ENCODE data around the gene SLC25A14.

SLC25A14 gene

GRCh38 chrX:130402208-130402684, 62.5 kb downstream of the SLC25A14 start:
- FAIRE-seq = no peak
- DNase-seq (ENCODE audit: insufficient read length, low spot score) = no peak
- TF ChIP-seq CTCF (IDR thresholded peaks at IDR 0.05; ENCODE audit: insufficient read depth, missing control alignments) = no peak

GRCh38 chrX:130413415-130413814, 73.7 kb downstream of the SLC25A14 start:
- FAIRE-seq = no peak
- DNase-seq (ENCODE audit: insufficient read length, low spot score) = no peak
- TF ChIP-seq CTCF (IDR thresholded peaks at IDR 0.05; ENCODE audit: insufficient read depth, missing control alignments) = no peak

DNA sequence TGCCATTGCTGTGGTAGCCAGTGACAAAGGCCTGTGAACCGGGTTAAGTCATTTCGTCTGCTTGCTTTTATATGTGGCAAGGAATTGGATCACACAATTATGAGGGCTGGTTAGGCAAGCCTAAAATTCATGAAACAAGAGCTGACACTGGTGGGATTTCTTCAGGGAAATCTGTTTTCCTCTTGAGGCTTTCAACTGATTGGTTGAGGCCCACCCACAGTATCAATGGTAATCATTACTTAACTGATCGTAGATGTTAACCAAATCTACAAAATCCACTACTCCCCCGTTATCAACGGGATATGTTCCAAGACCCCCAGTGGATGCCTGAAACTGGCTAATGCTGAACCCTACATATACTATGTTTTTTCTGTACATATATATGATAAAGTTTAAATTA, 75.1 kb downstream of the SLC25A14 start:
- no peak for FAIRE-seq
- DNase-seq (ENCODE audit: insufficient read length, low spot score) = no peak
- no peak for TF ChIP-seq CTCF (IDR thresholded peaks at IDR 0.05; ENCODE audit: insufficient read depth, missing control alignments)

GRCh38 chrX:130415201-130415600, 75.5 kb downstream of the SLC25A14 start:
- FAIRE-seq (no peak), DNase-seq (ENCODE audit: insufficient read length, low spot score) (no peak)
- TF ChIP-seq CTCF (IDR thresholded peaks at IDR 0.05; ENCODE audit: insufficient read depth, missing control alignments) = no peak

DNA sequence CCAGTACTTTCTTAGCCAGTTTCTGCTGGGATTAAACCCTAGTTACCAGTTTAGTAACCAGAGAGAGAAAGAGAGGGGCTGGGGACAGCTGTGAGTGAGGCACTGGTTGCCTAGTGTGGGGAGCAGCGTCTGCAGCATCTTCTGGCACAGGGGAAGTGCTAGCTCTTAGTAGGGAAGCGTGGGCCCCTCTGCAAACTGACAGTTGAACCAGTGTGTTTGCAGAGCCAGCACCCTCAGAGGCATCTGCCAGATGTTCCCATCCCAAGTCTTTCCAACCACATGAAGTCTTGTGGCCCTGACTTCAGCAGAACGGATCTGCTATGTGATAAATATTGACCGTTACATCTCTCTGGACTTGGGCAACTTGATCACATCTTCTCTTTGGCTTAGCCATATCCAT, 77.1 kb downstream of the SLC25A14 start:
- FAIRE-seq = no peak

GRCh38 chrX:130418066-130418465, 78.3 kb downstream of the SLC25A14 start:
- TF ChIP-seq CTCF (IDR thresholded peaks at IDR 0.05; ENCODE audit: insufficient read depth, missing control alignments) = no peak
- no peak for DNase-seq (ENCODE audit: insufficient read length, low spot score)
- FAIRE-seq = no peak

More for the DNA sequence above, 77.1 kb downstream of the SLC25A14 start:
- DNase-seq (ENCODE audit: insufficient read length, low spot score) = no peak
- no peak for TF ChIP-seq CTCF (IDR thresholded peaks at IDR 0.05; ENCODE audit: insufficient read depth, missing control alignments)

GRCh38 chrX:130418740-130419139, 79.0 kb downstream of the SLC25A14 start:
- DNase-seq (ENCODE audit: insufficient read length, low spot score) = no peak
- no peak for FAIRE-seq
- no peak for TF ChIP-seq CTCF (IDR thresholded peaks at IDR 0.05; ENCODE audit: insufficient read depth, missing control alignments)

All from D721Med (cell line).